T-cell (primary cell): ENCODE data around the gene FILIP1L. TPM values are rescaled to one million over a fixed set of nuclear protein-coding genes. Genes with fewer than 3 reads are reported as not detected.

Experiments used
- ATAC-seq, 4 experiments: fragments of 200-7000 bp in 3 of 4; fragments of 150-1000 bp in 1 of 4; cut with Tn5 transposase; replicated peaks in 1 of 4; 1 replicate in 3 of 4; 2 replicates in 1 of 4; pipeline ENCODE4 v1.10.0; 2021; ENCODE audit warnings: moderate library complexity in 3 of 4, mild to moderate bottlenecking in 2 of 4, moderate number of reproducible peaks in 1 of 4
- CTCF ChIA-PET, 2 donors: fragments of 300-600 bp; sonication (Branson Sonifier 250); formaldehyde crosslinking; loops; one replicate each; lab custom pipeline; 2022; ENCODE audit warnings: antibody characterized with exemption in 2 of 2; lab: Charles Lee
- POLR2A ChIA-PET, 2 donors: fragments of 300-600 bp; sonication (Branson Sonifier 250); formaldehyde crosslinking; loops; one replicate each; lab custom pipeline; 2022; ENCODE audit warnings: antibody characterized with exemption in 2 of 2; lab: Charles Lee
- DNase-seq, 35 experiments: peaks; one replicate each; pipeline versions ENCODE4 v3.0.0 to v3.0.0-alpha.2; 2013 to 2023
- H3K27ac ChIP-seq: one replicate; pipeline ENCODE4 v1.5.1; 2013; ENCODE audit warnings: low read length
- H3K27me3 ChIP-seq, 2 experiments: replicated peaks in 1 of 2; 1 replicate in 1 of 2; 2 replicates in 1 of 2; pipeline versions ENCODE4 v1.6.1 to v1.7.0; 2013; ENCODE audit warnings: low read length in 1 of 2, mixed read lengths in 1 of 2; ENCODE audit not compliant: control insufficient read depth in 2 of 2, insufficient read depth in 2 of 2; ENCODE audit errors: extremely low read depth in 1 of 2
- H3K36me3 ChIP-seq, 2 donors: 1 replicate in 1 of 2; 2 replicates in 1 of 2; pipeline versions ENCODE4 v1.6.1 to v1.7.0; 2013; ENCODE audit warnings: low read length in 1 of 2; ENCODE audit not compliant: control insufficient read depth in 2 of 2, insufficient read depth in 1 of 2; ENCODE audit errors: extremely low read depth in 1 of 2
- H3K4me1 ChIP-seq, 2 experiments: 1 replicate in 1 of 2; 2 replicates in 1 of 2; pipeline versions ENCODE4 v1.6.1 to v1.7.0; 2013; ENCODE audit warnings: low read length in 2 of 2, mixed read lengths in 1 of 2; ENCODE audit not compliant: insufficient read depth in 2 of 2, control insufficient read depth in 1 of 2; ENCODE audit errors: extremely low read depth in 1 of 2
- H3K4me3 ChIP-seq, 2 donors: 1 replicate in 1 of 2; 2 replicates in 1 of 2; pipeline versions ENCODE4 v1.5.1 to v1.7.0; 2013; ENCODE audit warnings: mild to moderate bottlenecking in 2 of 2, low read length in 1 of 2, moderate library complexity in 1 of 2; ENCODE audit not compliant: control insufficient read depth in 1 of 2; ENCODE audit errors: extremely low read depth in 1 of 2
- H3K9me3 ChIP-seq: 2 replicates; pipeline ENCODE4 v1.7.0; 2013
- H3K27ac Mint-ChIP-seq, 2 donors: one replicate each; pipeline ENCODE4 v1.8.0; 2020 to 2021; ENCODE audit warnings: mild to moderate bottlenecking in 2 of 2, mixed read lengths in 2 of 2
- H3K27me3 Mint-ChIP-seq, 2 donors: one replicate each; pipeline ENCODE4 v1.8.0; 2021 to 2022; ENCODE audit warnings: mixed read lengths in 2 of 2
- H3K36me3 Mint-ChIP-seq: one replicate; pipeline ENCODE4 v1.8.0; 2021; ENCODE audit warnings: mixed read lengths
- H3K4me1 Mint-ChIP-seq, 3 donors: one replicate each; pipeline ENCODE4 v1.8.0; 2020 to 2022; ENCODE audit warnings: mixed read lengths in 3 of 3, mild to moderate bottlenecking in 1 of 3
- H3K4me3 Mint-ChIP-seq, 3 donors: one replicate each; pipeline ENCODE4 v1.8.0; 2020 to 2022; ENCODE audit warnings: mild to moderate bottlenecking in 3 of 3, mixed read lengths in 3 of 3, moderate library complexity in 3 of 3
- H3K9me3 Mint-ChIP-seq, 3 donors: one replicate each; pipeline ENCODE4 v1.8.0; 2020 to 2022; ENCODE audit warnings: mixed read lengths in 3 of 3
- WGBS: methylation state at CpG from one replicate; pipeline ENCODE4 v1.1.5; 2013; ENCODE audit warnings: missing lambda C conversion rate; ENCODE audit not compliant: insufficient coverage; 5-methylcytosine and 5-hydroxymethylcytosine counted together
- total RNA-seq, 35 experiments: library from RNA in 6 of 35; stranded (reverse) in 6 of 35; fragments of 120-200 nt in 1 of 35; gene quantifications; one replicate each; pipeline versions ENCODE4 v1.2.1 to v1.2.4 and lab custom pipeline; 2013 to 2026

FILIP1L gene
- total RNA-seq, 5 donors from 2014 or later (not counting 1 experiment from before 2014, with no cell fraction given), result 0.10 to 0.38 (median 0.27) TPM; not detected in 1

GRCh38 chr3:100149130-100149529 lies 34.8 kb upstream of the FILIP1L start:
- Histone ChIP-seq H3K27ac (no peak overlapping the region), H3K27me3 (no peaks in the 10 kb centered on the region), H3K36me3 (peaks cover 0 to 8% of the 10 kb centered on the region in 2 donors), H3K9me3 (no peaks in the 10 kb centered on the region), H3K4me3 (no peak overlapping the region), H3K4me1 (no peaks in the 10 kb centered on the region)
- no peak overlapping the region for H3K4me3 Mint-ChIP-seq
- CTCF ChIA-PET, result no interaction called here
- H3K9me3 Mint-ChIP-seq, result peaks cover 0 to 8% (median 4%) of the 10 kb centered on the region in 3 donors
- ATAC-seq, result no peak
- POLR2A ChIA-PET, result interaction anchor here in 1 of 2 donors (0.5 kb wide), 1 partner anchor 129 kb away, joined by 6 read pairs; no protein-coding TSS in a partner anchor
- no peak overlapping the region for H3K27ac Mint-ChIP-seq
- H3K27me3 Mint-ChIP-seq, result no peaks in the 10 kb centered on the region
- no peak for DNase-seq
- H3K36me3 Mint-ChIP-seq, result peaks cover 56% of the 10 kb centered on the region
- H3K4me1 Mint-ChIP-seq, result no peaks in the 10 kb centered on the region
- 96% methylated on average over 2 of the region's 2 CpGs for WGBS

DNA sequence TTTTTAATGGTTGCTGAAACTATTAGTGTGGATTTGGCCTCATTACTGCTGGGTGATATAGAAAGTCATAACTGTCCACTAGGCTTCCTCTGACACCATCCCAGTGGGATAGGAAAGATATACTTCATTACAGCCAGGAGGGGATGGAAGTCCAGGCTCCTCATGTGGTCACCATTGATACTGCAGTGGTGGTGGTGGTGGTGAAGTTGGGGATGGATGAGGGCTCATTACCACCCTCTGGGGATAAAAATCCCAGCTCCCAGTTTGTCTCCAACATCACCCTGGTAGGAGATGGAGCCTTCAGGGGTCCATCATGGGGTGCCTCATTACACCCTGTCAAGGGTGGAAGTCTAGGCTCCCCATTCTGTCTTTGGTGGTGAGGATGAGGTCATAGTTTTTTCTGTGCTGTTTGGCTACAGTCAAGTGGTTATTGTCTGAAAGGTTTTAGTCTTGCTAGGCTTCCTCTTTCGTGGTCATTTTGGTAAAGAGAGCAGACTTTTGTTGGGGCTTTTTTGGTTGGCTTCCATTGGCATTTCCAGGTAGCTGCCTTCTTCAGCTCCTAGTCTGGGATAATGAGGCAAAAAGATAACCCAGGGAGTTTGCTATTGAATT lies 30.1 kb upstream of the FILIP1L start:
- Mint-ChIP-seq H3K27me3 (no peaks in the 10 kb centered on the region), H3K27ac (no peak overlapping the region), H3K4me3 (no peak overlapping the region), H3K4me1 (no peaks in the 10 kb centered on the region), H3K9me3 (peaks cover 6 to 25% (median 10%) of the 10 kb centered on the region in 3 donors), H3K36me3 (peaks cover 46% of the 10 kb centered on the region)
- ATAC-seq (no peak), DNase-seq (no peak)
- no peak overlapping the region for H3K27ac ChIP-seq
- ChIA-PET POLR2A (no interaction called here), CTCF (no interaction called here)
- H3K4me3 ChIP-seq, result no peak overlapping the region
- no peaks in the 10 kb centered on the region for H3K9me3 ChIP-seq
- H3K4me1 ChIP-seq, result no peaks in the 10 kb centered on the region
- H3K27me3 ChIP-seq, result no peaks in the 10 kb centered on the region
- WGBS, result 38% methylated on average over 1 of the region's 1 CpG
- H3K36me3 ChIP-seq, result peaks cover 0 to 4% of the 10 kb centered on the region in 2 donors

GRCh38 chr3:100141586-100141985 lies 27.3 kb upstream of the FILIP1L start:
- Histone ChIP-seq H3K27me3 (no peaks in the 10 kb centered on the region), H3K27ac (no peak overlapping the region), H3K4me1 (no peaks in the 10 kb centered on the region), H3K36me3 (no peaks in the 10 kb centered on the region), H3K9me3 (no peaks in the 10 kb centered on the region), H3K4me3 (no peak overlapping the region)
- Mint-ChIP-seq H3K9me3 (peaks cover 6 to 25% (median 10%) of the 10 kb centered on the region in 3 donors), H3K27ac (no peak overlapping the region), H3K4me1 (no peaks in the 10 kb centered on the region), H3K27me3 (no peaks in the 10 kb centered on the region), H3K36me3 (peaks cover 45% of the 10 kb centered on the region), H3K4me3 (no peak overlapping the region)
- ATAC-seq, result no peak
- POLR2A ChIA-PET, result no interaction called here
- CTCF ChIA-PET, result no interaction called here
- DNase-seq, result no peak
- 86% methylated on average over 1 of the region's 1 CpG for WGBS

DNA sequence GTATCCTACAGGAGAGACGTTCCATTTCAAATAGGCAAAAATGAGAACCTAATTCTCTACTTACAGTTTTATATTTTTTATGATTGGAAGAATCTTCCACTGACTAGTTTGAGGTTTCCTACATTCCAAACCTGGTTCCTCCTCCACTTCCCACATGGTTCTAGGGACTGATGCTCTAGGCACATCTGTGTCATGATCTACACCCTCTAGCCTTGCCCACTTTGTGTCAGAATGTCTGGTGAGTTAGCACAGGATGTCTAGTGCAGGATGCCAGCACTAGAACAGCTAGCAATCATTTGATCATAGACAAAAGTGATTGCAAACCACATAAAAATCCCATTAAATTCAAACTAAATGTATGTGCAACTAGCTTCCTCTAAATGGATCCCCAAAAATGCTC lies 26.7 kb upstream of the FILIP1L start:
- no peak overlapping the region for H3K27ac Mint-ChIP-seq
- Histone ChIP-seq H3K36me3 (no peaks in the 10 kb centered on the region), H3K27me3 (no peaks in the 10 kb centered on the region), H3K4me1 (no peaks in the 10 kb centered on the region), H3K27ac (no peak overlapping the region), H3K4me3 (no peak overlapping the region), H3K9me3 (no peaks in the 10 kb centered on the region)
- no peak overlapping the region for H3K4me3 Mint-ChIP-seq
- no CpG with 5 or more reads among the region's 1 CpG for WGBS
- DNase-seq, result no peak
- no peaks in the 10 kb centered on the region for H3K27me3 Mint-ChIP-seq
- H3K4me1 Mint-ChIP-seq, result no peaks in the 10 kb centered on the region
- POLR2A ChIA-PET, result no interaction called here
- H3K36me3 Mint-ChIP-seq, result peaks cover 46% of the 10 kb centered on the region
- H3K9me3 Mint-ChIP-seq, result peaks cover 6 to 25% (median 10%) of the 10 kb centered on the region in 3 donors
- CTCF ChIA-PET, result no interaction called here
- ATAC-seq, result no peak

- H3K36me3 ChIP-seq, result no peaks in the 10 kb centered on the region
- H3K4me3 ChIP-seq, result no peak overlapping the region
- H3K27ac ChIP-seq, result no peak overlapping the region
- DNase-seq (no peak), ATAC-seq (no peak)
- no peaks in the 10 kb centered on the region for H3K27me3 ChIP-seq
- POLR2A ChIA-PET, result interaction anchor here in 1 of 2 donors (0.6 kb wide), 1 partner anchor 49 kb away, joined by 6 read pairs; no protein-coding TSS in a partner anchor
- no peaks in the 10 kb centered on the region for H3K27me3 Mint-ChIP-seq
- CTCF ChIA-PET, result interaction anchor here in 1 of 2 donors (0.5 to 0.7 kb wide), 3 partner anchors 11 to 556 kb away, joined by 3 to 8 read pairs (median 3); no protein-coding TSS in a partner anchor
- H3K4me1 Mint-ChIP-seq, result no peaks in the 10 kb centered on the region
- H3K27ac Mint-ChIP-seq, result no peak overlapping the region
- WGBS, result no CpG with 5 or more reads among the region's 1 CpG
- peaks cover 0 to 4% (median 2%) of the 10 kb centered on the region in 3 donors for H3K9me3 Mint-ChIP-seq
- no peaks in the 10 kb centered on the region for H3K9me3 ChIP-seq
- no peaks in the 10 kb centered on the region for H3K4me1 ChIP-seq
- H3K36me3 Mint-ChIP-seq, result peaks cover 21% of the 10 kb centered on the region
- no peak overlapping the region for H3K4me3 Mint-ChIP-seq
These were observed 22.6 kb upstream of the FILIP1L start for GRCh38 chr3:100136921-100137320.

- DNase-seq (no peak), ATAC-seq (no peak)
- no peaks in the 10 kb centered on the region for H3K4me1 Mint-ChIP-seq
- peaks cover 5% of the 10 kb centered on the region for H3K36me3 Mint-ChIP-seq
- Histone ChIP-seq H3K9me3 (no peaks in the 10 kb centered on the region), H3K4me3 (no peak overlapping the region), H3K4me1 (no peaks in the 10 kb centered on the region), H3K27me3 (no peaks in the 10 kb centered on the region), H3K27ac (no peak overlapping the region), H3K36me3 (no peaks in the 10 kb centered on the region)
- POLR2A ChIA-PET, result no interaction called here
- no peaks in the 10 kb centered on the region for H3K9me3 Mint-ChIP-seq
- CTCF ChIA-PET, result interaction anchor here in 1 of 2 donors (0.6 kb wide), 1 partner anchor 57 kb away, joined by 3 read pairs; no protein-coding TSS in a partner anchor
- WGBS, result no CpG with 5 or more reads among the region's 6 CpGs
- H3K4me3 Mint-ChIP-seq, result no peak overlapping the region
- H3K27ac Mint-ChIP-seq, result no peak overlapping the region
- H3K27me3 Mint-ChIP-seq, result no peaks in the 10 kb centered on the region
These were observed 16.9 kb upstream of the FILIP1L start for GRCh38 chr3:100131241-100131640.
